K562 (cell line): ENCODE results near the gene DDHD1. TPM values are rescaled to one million over a fixed set of nuclear protein-coding genes. Genes with fewer than 3 reads are reported as not detected.

Experiments
- ATAC-seq: fragments of 200-7000 bp; cut with Tn5 transposase; 3 replicates; pipeline ENCODE4 v1.9.1; 2020; ENCODE audit warnings: moderate library complexity
- BruUV-seq: library from RNA; stranded (reverse); fragments of 400-500 nt; replicated peaks from 2 replicates; lab custom pipeline; 2021; lab: Mats Ljungman, UMichigan
- CTCF ChIA-PET: fragments of 300-600 bp; formaldehyde crosslinking; extraction: SDS; loops from one replicate; lab custom pipeline; 2021; ENCODE audit warnings: low intra/inter-chr PET ratio; lab: Yijun Ruan, JAX
- POLR2A ChIA-PET: fragments of 300-600, 350-650 bp; sonication (Branson Sonifier 250); formaldehyde crosslinking; extraction: SDS; loops from one replicate; lab custom pipeline; 2021; ENCODE audit warnings: antibody characterized with exemption, inconsistent platforms; lab: Yijun Ruan, JAX
- DNase-seq, 4 experiments: peaks; one replicate each; pipeline versions ENCODE4 v3.0.0 to v3.0.0-alpha.2; 2011 to 2018; ENCODE audit warnings: low spot score in 3 of 4, mixed read lengths in 3 of 4; ENCODE audit errors: extremely low read depth in 1 of 4
- FAIRE-seq: peaks from 2 replicates; lab custom pipeline; 2011; peaks lifted over from hg19 to GRCh38; lab: Jason Lieb, UNC
- H2AFZ ChIP-seq: 2 replicates; pipeline ENCODE4 v1.6.0; 2011; ENCODE audit warnings: low read depth, low read length, control low read depth, inconsistent platforms
- H3K27ac ChIP-seq: fragments of 200-600 bp; 3 replicates; pipeline ENCODE4 v1.8.0; 2011; ENCODE audit warnings: low read depth, mild to moderate bottlenecking, control low read depth, inconsistent platforms, low read length, moderate library complexity, mixed read lengths; ENCODE audit errors: extremely low read depth
- H3K27me3 ChIP-seq, 2 experiments: fragments of 300-600 bp in 1 of 2; 2 replicates in 1 of 2; 3 replicates in 1 of 2; pipeline versions ENCODE4 v1.6.0 to v1.8.0; 2011; ENCODE audit warnings: inconsistent platforms in 2 of 2, low read length in 2 of 2, mild to moderate bottlenecking in 1 of 2, mixed read lengths in 1 of 2, moderate library complexity in 1 of 2; ENCODE audit not compliant: control insufficient read depth in 2 of 2, insufficient read depth in 2 of 2
- H3K36me3 ChIP-seq: fragments of 300-600 bp; 3 replicates; pipeline ENCODE4 v1.8.0; 2011; ENCODE audit warnings: mild to moderate bottlenecking, low read length, inconsistent platforms; ENCODE audit not compliant: control insufficient read depth, insufficient read depth
- H3K4me1 ChIP-seq, 2 experiments: fragments of 200-600 bp in 1 of 2; replicated peaks in 1 of 2; 2 replicates in 1 of 2; 3 replicates in 1 of 2; pipeline versions ENCODE4 v1.5.1 to v1.8.0; 2011; ENCODE audit warnings: inconsistent platforms in 2 of 2, low read length in 2 of 2, mild to moderate bottlenecking in 1 of 2, mixed read lengths in 1 of 2, moderate library complexity in 1 of 2; ENCODE audit not compliant: control insufficient read depth in 2 of 2, insufficient read depth in 2 of 2
- H3K4me2 ChIP-seq: 2 replicates; pipeline ENCODE4 v1.6.1; 2011; ENCODE audit warnings: low read length, control low read depth, inconsistent platforms, mixed read lengths; ENCODE audit not compliant: insufficient read depth
- H3K4me3 ChIP-seq: fragments of 200-600 bp; sonication (generic), shearing (Covaris generic); 2 replicates; pipeline ENCODE4 v1.5.1; 2016; ENCODE audit warnings: control low read depth, inconsistent platforms
- H3K79me2 ChIP-seq: fragments of 200-600 bp; 3 replicates; pipeline ENCODE4 v1.8.0; 2011; ENCODE audit warnings: low read length, inconsistent platforms; ENCODE audit not compliant: control insufficient read depth, insufficient read depth
- H3K9ac ChIP-seq, 2 experiments: 2 replicates each; pipeline versions ENCODE4 v1.6.0 to v1.6.1; 2011; ENCODE audit warnings: low read depth in 2 of 2, low read length in 2 of 2, control low read depth in 1 of 2, inconsistent platforms in 1 of 2, mild to moderate bottlenecking in 1 of 2, mixed read lengths in 1 of 2; ENCODE audit not compliant: insufficient read depth in 1 of 2
- H3K9me1 ChIP-seq: one replicate; pipeline ENCODE4 v1.6.0; 2011; ENCODE audit warnings: inconsistent platforms, mild to moderate bottlenecking, low read length, moderate library complexity; ENCODE audit not compliant: control insufficient read depth, insufficient read depth
- H3K9me3 ChIP-seq: replicated peaks from 2 replicates; pipeline ENCODE4 v1.5.1; 2011; ENCODE audit warnings: low read depth, low read length, inconsistent platforms; ENCODE audit not compliant: control insufficient read depth, insufficient read depth
- H4K20me1 ChIP-seq: replicated peaks from 2 replicates; pipeline ENCODE4 v1.6.1; 2011; ENCODE audit warnings: low read length, inconsistent platforms, mixed read lengths; ENCODE audit not compliant: control insufficient read depth, insufficient read depth
- CREB5 ChIP-seq: fragments of 250-450 bp; sonication (Bioruptor Pico); IDR thresholded peaks from 2 replicates; pipeline ENCODE4 v1.5.0; 2020; ENCODE audit warnings: mild to moderate bottlenecking
- ELF4 ChIP-seq: fragments of 450-650 bp; formaldehyde crosslinking; IDR thresholded peaks from 2 replicates; pipeline ENCODE4 v1.4.0; 2022; ENCODE audit warnings: missing genetic modification characterization
- FOXA1 ChIP-seq: fragments of 450-650 bp; IDR thresholded peaks from 2 replicates; pipeline ENCODE4 v1.6.1; 2016; ENCODE audit warnings: mild to moderate bottlenecking, borderline replicate concordance
- HMG20A ChIP-seq: fragments of 450-650 bp; formaldehyde crosslinking; conservative IDR thresholded peaks from 2 replicates; pipeline ENCODE4 v1.4.0; 2020; ENCODE audit warnings: mild to moderate bottlenecking, mixed read lengths
- NFE2L1 ChIP-seq: fragments of 450-650 bp; IDR thresholded peaks from 2 replicates; pipeline ENCODE4 v1.6.1; 2016; ENCODE audit warnings: missing genetic modification characterization, low read depth, mild to moderate bottlenecking, missing compliant biosample characterization, moderate library complexity, borderline replicate concordance
- NR2C1 ChIP-seq, 2 experiments: fragments of 450-650 bp; IDR thresholded peaks; 2 replicates each; pipeline ENCODE4 v1.6.1; 2017; ENCODE audit warnings: mild to moderate bottlenecking in 2 of 2, antibody characterized with exemption in 1 of 2, inconsistent platforms in 1 of 2, missing compliant biosample characterization in 1 of 2, missing genetic modification characterization in 1 of 2
- PRDM10 ChIP-seq: fragments of 450-650 bp; IDR thresholded peaks from 2 replicates; pipeline ENCODE4 v1.6.1; 2018; ENCODE audit not compliant: partially characterized antibody
- RAD51 ChIP-seq: fragments of 450-650 bp; IDR thresholded peaks from 2 replicates; pipeline ENCODE4 v1.7.1; 2016; ENCODE audit warnings: low read depth, mild to moderate bottlenecking, borderline replicate concordance
- SLC30A9 ChIP-seq: fragments of 250-450 bp; sonication (Bioruptor Pico); IDR thresholded peaks from 2 replicates; pipeline ENCODE4 v1.8.0; 2022; ENCODE audit warnings: mild to moderate bottlenecking, moderate library complexity
- SMARCA4 ChIP-seq: fragments of 450-650 bp; IDR thresholded peaks from 2 replicates; pipeline ENCODE4 v1.6.1; 2016
- THAP12 ChIP-seq: fragments of 250-450 bp; sonication (Bioruptor Pico); IDR thresholded peaks from 2 replicates; pipeline ENCODE4 v1.9.0; 2021; ENCODE audit warnings: mild to moderate bottlenecking, inconsistent platforms
- XRCC4 ChIP-seq: IDR thresholded peaks from one replicate; pipeline ENCODE4 v1.6.1; 2011; ENCODE audit not compliant: insufficient read depth, insufficient read length; ENCODE audit errors: extremely low read depth
- ZC3H8 ChIP-seq: fragments of 450-650 bp; IDR thresholded peaks from 2 replicates; pipeline ENCODE4 v1.6.1; 2017
- ZNF174 ChIP-seq: fragments of 250-450 bp; sonication (Bioruptor Pico); IDR thresholded peaks from 2 replicates; pipeline ENCODE4 v1.4.0; 2020; ENCODE audit warnings: mild to moderate bottlenecking
- ZNF316 ChIP-seq: fragments of 450-650 bp; IDR thresholded peaks from 2 replicates; pipeline ENCODE4 v1.6.1; 2016
- ZNF324 ChIP-seq: fragments of 250-450 bp; sonication (Bioruptor Pico); IDR thresholded peaks from 2 replicates; pipeline ENCODE4 v1.4.0; 2020; ENCODE audit warnings: mild to moderate bottlenecking
- ZNF445 ChIP-seq: fragments of 250-450 bp; sonication (Bioruptor Pico); IDR thresholded peaks from 2 replicates; pipeline ENCODE4 v1.4.0; 2020; ENCODE audit warnings: low read depth, mild to moderate bottlenecking, moderate library complexity
- WGBS: fragments of 100-300 bp; shearing (Covaris generic); methylation state at CpG from one replicate; pipeline ENCODE4 v1.1.6; 2016; ENCODE audit warnings: low coverage, mixed read lengths; ENCODE audit not compliant: insufficient coverage; ENCODE audit errors: missing lambda C conversion rate; 5-methylcytosine and 5-hydroxymethylcytosine counted together
- in situ Hi-C: fragments of 300-500 bp; cut with MboI; formaldehyde crosslinking; loops from 4 replicates; pipeline ENCODE4 v1.15.0; 2018; ENCODE audit warnings: inconsistent platforms, mixed read lengths
- intact Hi-C: fragments of 100-400 bp; cut with micrococcal nuclease; formaldehyde crosslinking; loops from 2 replicates; pipeline ENCODE4 v1.14.2; 2022
- polyA plus RNA-seq, 8 experiments: library from polyadenylated mRNA; depleted of rRNA in 4 of 8; stranded (reverse) in 5 of 8; unstranded in 3 of 8; fragments of >200 nt; fragmentation: Nextera tagmentation in 2 of 8; fragmentation: Illumina TruSeq in 1 of 8; extraction: Ambion mirVana in 2 of 8; extraction: Trizol in 1 of 8; gene quantifications; 2 replicates each; pipeline versions ENCODE4 v1.2.1 to v1.2.3, GENCODE V29; 2011 to 2014; ENCODE audit warnings: inconsistent platforms in 1 of 8, missing spikeins in 1 of 8
- total RNA-seq, 7 experiments: library from RNA; depleted of rRNA in 6 of 7; stranded (reverse); fragments of >200 nt in 6 of 7; fragmentation: Illumina TruSeq in 2 of 7; extraction: Trizol in 2 of 7; gene quantifications; 2 replicates each; pipeline versions ENCODE4 v1.2.1 to v1.2.3, GENCODE V29; 2011 to 2021; ENCODE audit warnings: low replicate concordance in 1 of 7

The DDHD1 gene
- total and polyA plus RNA-seq, 9 of the 15 experiments (the other 6 are each of a cell fraction or from before 2014, with no cell fraction given), result 1.2 to 12.3 (median 5.0) TPM

- Histone ChIP-seq H3K9me1 (no peaks in the 10 kb centered on the region), H3K36me3 (no peaks in the 10 kb centered on the region), H3K9me3 (no peaks in the 10 kb centered on the region), H3K27ac (no peak overlapping the region), H3K9ac (no peak overlapping the region), H3K4me1 (peaks cover 0 to 7% of the 10 kb centered on the region in 2 experiments; a peak in 2 of 5 replicates), H3K27me3 (no peaks in the 10 kb centered on the region), H2AFZ (no peak overlapping the region), H3K4me2 (no peak overlapping the region), H3K4me3 (no peak overlapping the region), H3K79me2 (no peaks in the 10 kb centered on the region), H4K20me1 (no peaks in the 10 kb centered on the region)
- ChIA-PET POLR2A (interaction anchor here (0.6 kb wide), 1 partner anchor 590 kb away, joined by 3 read pairs; no protein-coding TSS in a partner anchor), CTCF (no interaction called here)
- intact Hi-C loops, result no loop called here
- WGBS, result 28% methylated on average over 5 of the region's 5 CpGs
- FAIRE-seq (no peak), DNase-seq (no peak), ATAC-seq (no peak)
- no TSS peak for BruUV-seq
- in situ Hi-C loops, result no loop called here
- TF ChIP-seq ZNF174, result no peak
- no peak for TF ChIP-seq XRCC4
- TF ChIP-seq ZNF445 (CRISPR knock-in tag), result no peak
- TF ChIP-seq PRDM10, result no peak
- no peak for TF ChIP-seq ZC3H8
- no peak for TF ChIP-seq NFE2L1
- TF ChIP-seq SMARCA4, result no peak
- TF ChIP-seq ZNF316, result no peak
- TF ChIP-seq SLC30A9 (CRISPR knock-in tag), result no peak
- no peak for TF ChIP-seq RAD51
- TF ChIP-seq ELF4 (CRISPR knock-in tag), result no peak
- no peak for TF ChIP-seq NR2C1 (IDR thresholded peaks at IDR 0.05)
- no peak for TF ChIP-seq NR2C1 (tag; IDR thresholded peaks at IDR 0.05)
- no peak for TF ChIP-seq HMG20A (CRISPR knock-in tag)
- TF ChIP-seq ZNF324 (CRISPR knock-in tag), result no peak
- TF ChIP-seq CREB5, result no peak
- no peak for TF ChIP-seq FOXA1
- TF ChIP-seq THAP12 (CRISPR knock-in tag), result no peak
Observed at GRCh38 chr14:53004976-53005375, 148.1 kb downstream of the DDHD1 start.
